GM10266 (cell line): ENCODE measurements around the gene NRP2.

ENCODE experiments used
- DNase-seq: peaks from one replicate; pipeline ENCODE4 v3.0.0; 2012; ENCODE audit errors: extremely low spot score
- CTCF ChIP-seq: IDR thresholded peaks from 2 replicates; pipeline ENCODE4 v1.5.1; 2012; ENCODE audit warnings: mild to moderate bottlenecking, low read depth; ENCODE audit not compliant: control insufficient read depth, insufficient read depth; ENCODE audit errors: missing control alignments

NRP2 gene

GRCh38 chr2:205712508-205712907, 30.2 kb downstream of the NRP2 start:
- DNase-seq, result no peak
- no peak for TF ChIP-seq CTCF

- no peak for DNase-seq
- TF ChIP-seq CTCF, result no peak
Measured at GRCh38 chr2:205713086-205713485, 30.8 kb downstream of the NRP2 start.

- no peak for TF ChIP-seq CTCF
- peak; percentile 45 for DNase-seq
Measured at GRCh38 chr2:205714058-205714776, 31.9 kb downstream of the NRP2 start.

GRCh38 chr2:205714789-205715720, 32.8 kb downstream of the NRP2 start:
- no peak for TF ChIP-seq CTCF
- DNase-seq, result no peak

GRCh38 chr2:205715831-205716525, 33.7 kb downstream of the NRP2 start:
- DNase-seq, result no peak
- TF ChIP-seq CTCF, result no peak

GRCh38 chr2:205717175-205717846, 35.0 kb downstream of the NRP2 start:
- TF ChIP-seq CTCF, result no peak
- no peak for DNase-seq
